ENCODE measurements around the gene SCARF2.

The SCARF2 gene, protein sequence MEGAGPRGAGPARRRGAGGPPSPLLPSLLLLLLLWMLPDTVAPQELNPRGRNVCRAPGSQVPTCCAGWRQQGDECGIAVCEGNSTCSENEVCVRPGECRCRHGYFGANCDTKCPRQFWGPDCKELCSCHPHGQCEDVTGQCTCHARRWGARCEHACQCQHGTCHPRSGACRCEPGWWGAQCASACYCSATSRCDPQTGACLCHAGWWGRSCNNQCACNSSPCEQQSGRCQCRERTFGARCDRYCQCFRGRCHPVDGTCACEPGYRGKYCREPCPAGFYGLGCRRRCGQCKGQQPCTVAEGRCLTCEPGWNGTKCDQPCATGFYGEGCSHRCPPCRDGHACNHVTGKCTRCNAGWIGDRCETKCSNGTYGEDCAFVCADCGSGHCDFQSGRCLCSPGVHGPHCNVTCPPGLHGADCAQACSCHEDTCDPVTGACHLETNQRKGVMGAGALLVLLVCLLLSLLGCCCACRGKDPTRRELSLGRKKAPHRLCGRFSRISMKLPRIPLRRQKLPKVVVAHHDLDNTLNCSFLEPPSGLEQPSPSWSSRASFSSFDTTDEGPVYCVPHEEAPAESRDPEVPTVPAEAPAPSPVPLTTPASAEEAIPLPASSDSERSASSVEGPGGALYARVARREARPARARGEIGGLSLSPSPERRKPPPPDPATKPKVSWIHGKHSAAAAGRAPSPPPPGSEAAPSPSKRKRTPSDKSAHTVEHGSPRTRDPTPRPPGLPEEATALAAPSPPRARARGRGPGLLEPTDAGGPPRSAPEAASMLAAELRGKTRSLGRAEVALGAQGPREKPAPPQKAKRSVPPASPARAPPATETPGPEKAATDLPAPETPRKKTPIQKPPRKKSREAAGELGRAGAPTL

DNA sequence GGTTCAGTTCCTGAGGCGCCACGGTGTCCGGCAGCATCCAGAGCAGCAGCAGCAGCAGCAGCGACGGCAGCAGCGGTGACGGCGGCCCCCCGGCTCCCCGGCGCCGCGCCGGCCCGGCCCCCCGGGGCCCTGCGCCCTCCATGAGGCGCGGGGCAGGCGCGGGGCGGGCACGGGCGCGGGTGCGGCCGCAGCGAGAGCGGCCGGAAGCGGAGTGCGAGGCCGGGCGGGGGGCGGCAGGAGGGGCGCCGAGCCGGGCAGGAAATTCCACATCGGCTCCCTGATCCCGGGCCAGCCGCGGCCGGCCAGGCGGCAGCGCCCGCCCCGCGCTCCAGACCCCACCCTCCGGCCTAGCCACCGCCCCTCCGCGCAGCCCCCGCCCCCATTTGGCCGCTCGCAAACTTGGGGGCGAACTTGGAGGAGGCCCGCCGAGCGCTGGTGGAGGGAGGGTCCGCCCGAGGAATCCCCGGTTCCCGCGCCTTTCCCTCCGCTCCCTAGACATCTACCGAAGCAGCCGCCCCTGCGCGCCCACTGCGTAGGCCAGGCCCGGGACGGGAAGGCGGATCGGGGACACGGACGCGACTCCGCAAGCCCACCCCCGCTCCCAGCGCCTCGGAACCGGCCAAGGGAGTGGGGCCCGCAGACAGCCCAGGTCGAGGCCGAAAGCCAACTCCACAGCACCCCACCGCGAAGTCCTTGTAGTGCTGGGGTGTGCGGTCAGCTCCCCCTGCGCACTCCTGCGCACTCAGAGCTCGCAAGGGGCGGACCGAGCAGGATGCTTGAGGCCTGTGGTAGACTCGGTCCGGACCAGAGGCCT lies at the start of gene SCARF2:
TSS of gene SCARF2 (minus strand) at position 213 of the 814 bp plus-strand sequence. CDS start at position 142, 71 bp downstream.
- H3K4me2 ChIP-seq (ENCODE audit: low read length): 0 out of 2 replicates have a peak within 1 kb of the TSS, but pooled peaks have one; percentile 16
- H3K36me3 ChIP-seq (ENCODE audit: insufficient read depth, low read length): 0 out of 2 replicates have a peak, but pooled peaks cover 7% of the 10 kb centered on the region
- H3F3A ChIP-seq (ENCODE audit: insufficient read depth, low read length): no peaks in the 10 kb centered on the region
- no peaks in the 10 kb centered on the region for H3K4me1 ChIP-seq (ENCODE audit: insufficient read depth, low read length, severe bottlenecking)
- H3K4me3 ChIP-seq (ENCODE audit: low read depth, low read length, poor library complexity, severe bottlenecking): no peak within 1 kb of the TSS
- H3K9me2 ChIP-seq (ENCODE audit: low read depth, low read length): no peaks in the 10 kb centered on the region
- H4K20me1 ChIP-seq (ENCODE audit: insufficient read depth, low read length): no peaks in the 10 kb centered on the region
- TF ChIP-seq, protein P1, sequence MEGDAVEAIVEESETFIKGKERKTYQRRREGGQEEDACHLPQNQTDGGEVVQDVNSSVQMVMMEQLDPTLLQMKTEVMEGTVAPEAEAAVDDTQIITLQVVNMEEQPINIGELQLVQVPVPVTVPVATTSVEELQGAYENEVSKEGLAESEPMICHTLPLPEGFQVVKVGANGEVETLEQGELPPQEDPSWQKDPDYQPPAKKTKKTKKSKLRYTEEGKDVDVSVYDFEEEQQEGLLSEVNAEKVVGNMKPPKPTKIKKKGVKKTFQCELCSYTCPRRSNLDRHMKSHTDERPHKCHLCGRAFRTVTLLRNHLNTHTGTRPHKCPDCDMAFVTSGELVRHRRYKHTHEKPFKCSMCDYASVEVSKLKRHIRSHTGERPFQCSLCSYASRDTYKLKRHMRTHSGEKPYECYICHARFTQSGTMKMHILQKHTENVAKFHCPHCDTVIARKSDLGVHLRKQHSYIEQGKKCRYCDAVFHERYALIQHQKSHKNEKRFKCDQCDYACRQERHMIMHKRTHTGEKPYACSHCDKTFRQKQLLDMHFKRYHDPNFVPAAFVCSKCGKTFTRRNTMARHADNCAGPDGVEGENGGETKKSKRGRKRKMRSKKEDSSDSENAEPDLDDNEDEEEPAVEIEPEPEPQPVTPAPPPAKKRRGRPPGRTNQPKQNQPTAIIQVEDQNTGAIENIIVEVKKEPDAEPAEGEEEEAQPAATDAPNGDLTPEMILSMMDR (IDR thresholded peaks at IDR 0.05; ENCODE audit: low read length): no peak
- no peak for TF ChIP-seq EZH2 (IDR thresholded peaks at IDR 0.05; ENCODE audit: borderline replicate concordance, low read length)
- H3K9ac ChIP-seq (ENCODE audit: low read length): no peak within 1 kb of the TSS
- no peaks in the 10 kb centered on the region for H3K27me3 ChIP-seq (ENCODE audit: insufficient read depth, low read length)
- no peak within 1 kb of the TSS for H2AFZ ChIP-seq (ENCODE audit: low read length)
- no peak within 1 kb of the TSS for H3K27ac ChIP-seq (ENCODE audit: low read depth, low read length, poor library complexity, severe bottlenecking)
- no peaks in the 10 kb centered on the region for H3K9me3 ChIP-seq (ENCODE audit: low read length)
- no peaks in the 10 kb centered on the region for H3K79me2 ChIP-seq (ENCODE audit: insufficient read depth, low read length)

DNA sequence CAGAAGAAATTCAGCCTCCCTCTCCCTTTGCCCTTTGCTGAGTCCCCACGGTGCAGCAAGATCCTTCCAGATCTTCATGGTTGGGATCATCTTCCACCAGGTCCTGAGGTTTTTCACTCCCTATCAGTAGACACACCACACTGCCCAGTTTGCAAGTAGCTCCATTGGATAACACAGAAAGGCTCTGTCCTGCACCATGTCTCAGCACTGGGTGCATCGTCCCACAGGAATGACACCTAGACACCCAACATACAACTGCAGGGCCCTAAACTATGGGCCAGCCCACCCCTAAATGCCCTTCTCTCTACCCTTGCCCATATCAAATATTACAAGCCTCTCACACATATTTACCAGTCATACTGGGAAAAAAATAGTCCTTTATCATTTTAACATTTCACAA lies 48.6 kb upstream of the SCARF2 start:
- Histone ChIP-seq H3F3A (ENCODE audit: insufficient read depth, low read length) (no peaks in the 10 kb centered on the region), H3K9me2 (ENCODE audit: low read depth, low read length) (no peaks in the 10 kb centered on the region), H3K27me3 (ENCODE audit: insufficient read depth, low read length) (no peaks in the 10 kb centered on the region), H3K9me3 (ENCODE audit: low read length) (no peaks in the 10 kb centered on the region), H2AFZ (ENCODE audit: low read length) (no peak overlapping the region), H3K9ac (ENCODE audit: low read length) (no peak overlapping the region), H3K27ac (ENCODE audit: low read depth, low read length, poor library complexity, severe bottlenecking) (no peak overlapping the region), H3K4me2 (ENCODE audit: low read length) (no peak overlapping the region), H3K79me2 (ENCODE audit: insufficient read depth, low read length) (no peaks in the 10 kb centered on the region), H4K20me1 (ENCODE audit: insufficient read depth, low read length) (no peaks in the 10 kb centered on the region), H3K4me1 (ENCODE audit: insufficient read depth, low read length, severe bottlenecking) (no peaks in the 10 kb centered on the region), H3K4me3 (ENCODE audit: low read depth, low read length, poor library complexity, severe bottlenecking) (no peak overlapping the region), H3K36me3 (ENCODE audit: insufficient read depth, low read length) (no peaks in the 10 kb centered on the region)
- TF ChIP-seq, protein P1 (IDR thresholded peaks at IDR 0.05; ENCODE audit: low read length): no peak
- no peak for TF ChIP-seq EZH2 (IDR thresholded peaks at IDR 0.05; ENCODE audit: borderline replicate concordance, low read length)

DNA sequence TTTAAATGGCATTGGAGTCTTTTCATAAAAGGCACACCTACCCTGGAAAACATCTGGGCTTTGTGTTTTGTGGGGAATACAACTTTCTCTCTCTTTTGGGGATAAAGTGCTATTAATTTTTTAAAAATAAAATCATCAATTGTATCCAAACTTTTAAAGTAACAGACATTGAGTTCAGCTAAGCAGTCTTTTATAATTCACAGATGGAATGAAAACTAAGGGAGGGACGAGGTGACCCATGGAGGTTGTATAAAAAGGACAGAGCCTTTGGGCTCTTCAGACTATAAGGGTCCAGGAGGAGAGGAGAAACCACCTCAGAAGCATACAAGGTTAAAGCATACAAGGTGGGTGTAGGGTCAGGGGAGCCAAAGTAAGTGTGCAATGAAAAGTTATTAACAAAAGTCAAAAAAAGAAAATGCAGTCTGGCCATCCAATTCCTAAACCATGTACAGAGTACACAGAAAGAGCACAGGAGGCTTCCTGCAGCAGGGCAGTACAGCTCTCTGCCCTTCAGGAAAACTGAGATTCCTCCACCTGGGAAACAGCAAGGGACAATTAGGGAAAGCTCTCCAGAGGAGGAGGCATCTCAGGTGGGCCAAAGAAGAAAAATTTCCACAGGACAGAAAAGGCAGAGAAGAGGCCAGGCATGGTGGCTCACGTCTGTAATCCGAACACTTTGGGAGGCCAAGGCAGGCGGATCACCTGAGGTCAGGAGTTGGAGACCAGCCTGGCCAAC lies 47.5 kb upstream of the SCARF2 start:
- H3F3A ChIP-seq (ENCODE audit: insufficient read depth, low read length): no peaks in the 10 kb centered on the region
- no peak overlapping the region for H3K9ac ChIP-seq (ENCODE audit: low read length)
- no peaks in the 10 kb centered on the region for H3K9me3 ChIP-seq (ENCODE audit: low read length)
- H3K36me3 ChIP-seq (ENCODE audit: insufficient read depth, low read length): no peaks in the 10 kb centered on the region
- H3K4me1 ChIP-seq (ENCODE audit: insufficient read depth, low read length, severe bottlenecking): no peaks in the 10 kb centered on the region
- no peaks in the 10 kb centered on the region for H3K27me3 ChIP-seq (ENCODE audit: insufficient read depth, low read length)
- H3K4me3 ChIP-seq (ENCODE audit: low read depth, low read length, poor library complexity, severe bottlenecking): no peak overlapping the region
- H3K27ac ChIP-seq (ENCODE audit: low read depth, low read length, poor library complexity, severe bottlenecking): no peak overlapping the region
- H3K4me2 ChIP-seq (ENCODE audit: low read length): no peak overlapping the region
- no peaks in the 10 kb centered on the region for H3K9me2 ChIP-seq (ENCODE audit: low read depth, low read length)
- H2AFZ ChIP-seq (ENCODE audit: low read length): no peak overlapping the region
- no peak for TF ChIP-seq EZH2 (IDR thresholded peaks at IDR 0.05; ENCODE audit: borderline replicate concordance, low read length)
- TF ChIP-seq, protein P1 (IDR thresholded peaks at IDR 0.05; ENCODE audit: low read length): no peak
- no peaks in the 10 kb centered on the region for H3K79me2 ChIP-seq (ENCODE audit: insufficient read depth, low read length)
- H4K20me1 ChIP-seq (ENCODE audit: insufficient read depth, low read length): no peaks in the 10 kb centered on the region
